Uterus (tissue), 4 donors: ENCODE data around the gene THSD7B. TPM values are rescaled to one million over a fixed set of nuclear protein-coding genes. Genes with fewer than 3 reads are reported as not detected.

Source experiments
- DNase-seq, 2 donors: peaks; one replicate each; pipeline ENCODE4 v3.0.0-alpha.2; 2019 to 2020
- H3K27ac ChIP-seq, 2 donors: fragments of 200-600 bp; sonication (generic); 1 replicate in 1 of 2; 2 replicates in 1 of 2; pipeline ENCODE4 v1.5.1; 2016 to 2018
- H3K27me3 ChIP-seq, 2 donors: fragments of 200-600 bp; sonication (generic); one replicate each; pipeline ENCODE4 v1.5.1; 2018 to 2019; ENCODE audit warnings: control low read depth in 1 of 2
- H3K36me3 ChIP-seq, 2 donors: fragments of 200-600 bp; sonication (generic); one replicate each; pipeline ENCODE4 v1.5.1; 2019; ENCODE audit warnings: control low read depth in 1 of 2
- H3K4me1 ChIP-seq, 2 donors: fragments of 200-600 bp; sonication (generic); one replicate each; pipeline ENCODE4 v1.5.1; 2018 to 2019; ENCODE audit warnings: control low read depth in 1 of 2
- H3K4me3 ChIP-seq, 2 donors: fragments of 200-600 bp; sonication (generic); 1 replicate in 1 of 2; 2 replicates in 1 of 2; pipeline ENCODE4 v1.5.1; 2018 to 2019; ENCODE audit warnings: mild to moderate bottlenecking in 1 of 2
- H3K9me3 ChIP-seq, 2 donors: fragments of 200-600 bp; sonication (generic); one replicate each; pipeline ENCODE4 v1.5.1; 2019; ENCODE audit warnings: control low read depth in 1 of 2
- POLR2A ChIP-seq, 2 donors: fragments of 450-650 bp; IDR thresholded peaks; one replicate each; pipeline ENCODE4 v1.6.1; 2016; ENCODE audit warnings: antibody characterized with exemption in 2 of 2, mild to moderate bottlenecking in 1 of 2, moderate library complexity in 1 of 2
- intact Hi-C: fragments of 100-400 bp; cut with DNase I; formaldehyde crosslinking; loops from one replicate; pipeline ENCODE4 v1.15.1; 2023; ENCODE audit warnings: low total_unique reads
- total RNA-seq, 4 donors: library from RNA; depleted of rRNA in 3 of 4; stranded (reverse); fragments of >200 nt in 3 of 4; gene quantifications; one replicate each; pipeline versions ENCODE4 v1.1.0 to v1.2.4, GENCODE V29; 2014 to 2023
- TF ChIP-seq, protein P1 (sequence below), 4 experiments: fragments of 200-600 bp in 2 of 4; fragments of 450-650 bp in 2 of 4; sonication (generic) in 2 of 4; IDR thresholded peaks; one replicate each; pipeline ENCODE4 v1.5.1; 2016 to 2019; ENCODE audit warnings: antibody characterized with exemption in 4 of 4, mild to moderate bottlenecking in 2 of 4, moderate library complexity in 1 of 4
- donor health status: DM: yes; HTN: yes; CAD: no.

Gene THSD7B
- total RNA-seq, 4 donors from 2014 or later, result 0.26 to 9.6 (median 0.67) TPM; not detected in 1

DNA sequence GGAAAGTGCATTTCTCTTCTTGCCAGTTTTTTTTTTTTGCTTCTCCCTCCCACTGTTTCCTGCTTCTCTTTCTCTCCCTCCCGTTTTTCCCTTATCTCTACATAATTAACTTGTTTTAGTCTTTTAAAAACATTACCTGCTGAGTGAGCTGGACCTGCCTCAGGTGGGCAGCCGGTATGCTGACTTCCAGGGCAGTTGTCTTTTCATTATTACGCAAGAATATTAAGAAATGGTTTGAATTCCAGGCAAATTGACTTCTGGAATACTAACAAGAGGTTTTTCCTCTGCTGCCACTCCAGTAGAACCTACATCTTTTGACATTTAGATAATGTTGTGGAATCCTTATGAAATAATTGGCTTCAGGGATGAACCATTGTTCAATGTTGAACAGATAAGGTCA is 161.8 kb downstream of the THSD7B start:
- TF ChIP-seq, protein P1, sequence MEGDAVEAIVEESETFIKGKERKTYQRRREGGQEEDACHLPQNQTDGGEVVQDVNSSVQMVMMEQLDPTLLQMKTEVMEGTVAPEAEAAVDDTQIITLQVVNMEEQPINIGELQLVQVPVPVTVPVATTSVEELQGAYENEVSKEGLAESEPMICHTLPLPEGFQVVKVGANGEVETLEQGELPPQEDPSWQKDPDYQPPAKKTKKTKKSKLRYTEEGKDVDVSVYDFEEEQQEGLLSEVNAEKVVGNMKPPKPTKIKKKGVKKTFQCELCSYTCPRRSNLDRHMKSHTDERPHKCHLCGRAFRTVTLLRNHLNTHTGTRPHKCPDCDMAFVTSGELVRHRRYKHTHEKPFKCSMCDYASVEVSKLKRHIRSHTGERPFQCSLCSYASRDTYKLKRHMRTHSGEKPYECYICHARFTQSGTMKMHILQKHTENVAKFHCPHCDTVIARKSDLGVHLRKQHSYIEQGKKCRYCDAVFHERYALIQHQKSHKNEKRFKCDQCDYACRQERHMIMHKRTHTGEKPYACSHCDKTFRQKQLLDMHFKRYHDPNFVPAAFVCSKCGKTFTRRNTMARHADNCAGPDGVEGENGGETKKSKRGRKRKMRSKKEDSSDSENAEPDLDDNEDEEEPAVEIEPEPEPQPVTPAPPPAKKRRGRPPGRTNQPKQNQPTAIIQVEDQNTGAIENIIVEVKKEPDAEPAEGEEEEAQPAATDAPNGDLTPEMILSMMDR (IDR thresholded peaks at IDR 0.05), result no peak
- no peak for TF ChIP-seq POLR2A (IDR thresholded peaks at IDR 0.05)
- no peak for DNase-seq
- H3K9me3 ChIP-seq, result no peaks in the 10 kb centered on the region
- intact Hi-C loops, result no loop called here
- H3K27me3 ChIP-seq, result no peaks in the 10 kb centered on the region
- H3K4me3 ChIP-seq, result no peak overlapping the region
- no peak overlapping the region for H3K27ac ChIP-seq
- no peaks in the 10 kb centered on the region for H3K4me1 ChIP-seq
- no peaks in the 10 kb centered on the region for H3K36me3 ChIP-seq

- H3K36me3 ChIP-seq, result no peaks in the 10 kb centered on the region
- H3K27ac ChIP-seq, result no peak overlapping the region
- intact Hi-C loops, result no loop called here
- H3K4me3 ChIP-seq, result no peak overlapping the region
- no peaks in the 10 kb centered on the region for H3K4me1 ChIP-seq
- H3K27me3 ChIP-seq, result no peaks in the 10 kb centered on the region
- TF ChIP-seq POLR2A (IDR thresholded peaks at IDR 0.05), result no peak
- H3K9me3 ChIP-seq, result no peaks in the 10 kb centered on the region
- DNase-seq, result no peak
Measured at GRCh38 chr2:136929531-136929930, 164.2 kb downstream of the THSD7B start.

DNA sequence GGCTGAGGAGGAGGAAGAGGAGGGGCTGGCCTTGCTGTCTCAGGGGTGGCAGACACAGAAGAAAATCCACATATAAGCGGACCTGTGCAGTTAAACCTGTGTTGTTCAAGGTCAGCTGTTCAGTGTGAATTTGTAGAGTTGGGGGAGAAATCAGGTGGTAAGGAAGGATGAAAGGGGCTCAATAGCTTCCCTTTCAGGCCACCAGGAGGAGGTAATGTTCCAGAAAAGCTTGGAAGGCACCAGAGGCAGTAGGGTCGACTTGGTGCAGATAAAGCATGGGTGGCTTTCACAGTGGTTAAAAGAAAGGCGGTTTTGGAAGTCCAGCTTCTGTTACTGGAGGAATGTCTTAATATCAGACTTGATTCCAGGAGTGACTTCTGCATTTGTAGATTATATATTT is 167.4 kb downstream of the THSD7B start:
- no peaks in the 10 kb centered on the region for H3K9me3 ChIP-seq
- DNase-seq, result no peak
- H3K4me1 ChIP-seq, result no peaks in the 10 kb centered on the region
- H3K27me3 ChIP-seq, result no peaks in the 10 kb centered on the region
- no peak overlapping the region for H3K27ac ChIP-seq
- intact Hi-C loops, result no loop called here
- no peak overlapping the region for H3K4me3 ChIP-seq
- H3K36me3 ChIP-seq, result no peaks in the 10 kb centered on the region
- TF ChIP-seq, protein P1 (IDR thresholded peaks at IDR 0.05), result no peak
- no peak for TF ChIP-seq POLR2A (IDR thresholded peaks at IDR 0.05)

GRCh38 chr2:136935119-136935518 is 169.8 kb downstream of the THSD7B start:
- Histone ChIP-seq H3K9me3 (no peaks in the 10 kb centered on the region), H3K4me3 (no peak overlapping the region), H3K36me3 (no peaks in the 10 kb centered on the region), H3K4me1 (no peaks in the 10 kb centered on the region), H3K27me3 (no peaks in the 10 kb centered on the region), H3K27ac (no peak overlapping the region)
- intact Hi-C loops, result no loop called here
- no peak for DNase-seq
- no peak for TF ChIP-seq POLR2A (IDR thresholded peaks at IDR 0.05)
- TF ChIP-seq, protein P1 (IDR thresholded peaks at IDR 0.05), result no peak

DNA sequence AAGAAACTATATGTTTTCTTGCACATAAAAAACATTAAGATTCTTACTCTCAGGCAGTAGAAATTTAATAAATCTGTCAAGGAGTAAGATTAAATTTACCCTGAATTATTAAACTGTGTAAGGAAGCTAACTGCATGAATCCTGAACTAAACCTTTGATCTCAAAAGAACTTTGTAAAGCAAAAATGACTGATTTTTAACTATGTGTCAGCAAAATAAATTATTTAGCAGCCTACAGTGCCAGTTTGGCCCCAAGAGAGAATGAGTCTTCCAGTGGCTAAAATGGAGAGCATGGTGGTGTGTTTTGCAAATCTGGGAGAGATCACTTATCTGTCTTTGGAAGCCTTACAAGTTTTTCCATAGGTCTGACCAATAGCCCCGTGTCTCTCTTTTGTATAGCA is 190.7 kb downstream of the THSD7B start:
- TF ChIP-seq, protein P1 (IDR thresholded peaks at IDR 0.05), result no peak
- no peak for TF ChIP-seq POLR2A (IDR thresholded peaks at IDR 0.05)
- no peak for DNase-seq
- Histone ChIP-seq H3K36me3 (no peaks in the 10 kb centered on the region), H3K4me1 (no peaks in the 10 kb centered on the region), H3K9me3 (no peaks in the 10 kb centered on the region), H3K27me3 (no peaks in the 10 kb centered on the region), H3K4me3 (no peak overlapping the region), H3K27ac (no peak overlapping the region)
- intact Hi-C loops, result no loop called here

- H3K9me3 ChIP-seq, result no peaks in the 10 kb centered on the region
- intact Hi-C loops, result no loop called here
- no peak overlapping the region for H3K4me3 ChIP-seq
- H3K4me1 ChIP-seq, result no peaks in the 10 kb centered on the region
- no peaks in the 10 kb centered on the region for H3K27me3 ChIP-seq
- no peak for TF ChIP-seq POLR2A (IDR thresholded peaks at IDR 0.05)
- H3K27ac ChIP-seq, result no peak overlapping the region
- DNase-seq, result no peak
- H3K36me3 ChIP-seq, result no peaks in the 10 kb centered on the region
Measured at GRCh38 chr2:136957044-136957443, 191.7 kb downstream of the THSD7B start.
